ENCODE measurements around the gene ATG16L2.
A peak's percentile ranks its signal among the peaks of the same experiment; 100 is the strongest.

Gene ATG16L2

GRCh38 chr11:72812604-72812966 is 1.6 kb upstream of the ATG16L2 start:
- in situ Hi-C loops (cut with HindIII; ENCODE audit: low sequenced_read_pairs), result loop anchor here (5.0 kb wide), 2 partner anchors 60 to 365 kb away; partner anchors contain the start of gene ARAP1

DNA sequence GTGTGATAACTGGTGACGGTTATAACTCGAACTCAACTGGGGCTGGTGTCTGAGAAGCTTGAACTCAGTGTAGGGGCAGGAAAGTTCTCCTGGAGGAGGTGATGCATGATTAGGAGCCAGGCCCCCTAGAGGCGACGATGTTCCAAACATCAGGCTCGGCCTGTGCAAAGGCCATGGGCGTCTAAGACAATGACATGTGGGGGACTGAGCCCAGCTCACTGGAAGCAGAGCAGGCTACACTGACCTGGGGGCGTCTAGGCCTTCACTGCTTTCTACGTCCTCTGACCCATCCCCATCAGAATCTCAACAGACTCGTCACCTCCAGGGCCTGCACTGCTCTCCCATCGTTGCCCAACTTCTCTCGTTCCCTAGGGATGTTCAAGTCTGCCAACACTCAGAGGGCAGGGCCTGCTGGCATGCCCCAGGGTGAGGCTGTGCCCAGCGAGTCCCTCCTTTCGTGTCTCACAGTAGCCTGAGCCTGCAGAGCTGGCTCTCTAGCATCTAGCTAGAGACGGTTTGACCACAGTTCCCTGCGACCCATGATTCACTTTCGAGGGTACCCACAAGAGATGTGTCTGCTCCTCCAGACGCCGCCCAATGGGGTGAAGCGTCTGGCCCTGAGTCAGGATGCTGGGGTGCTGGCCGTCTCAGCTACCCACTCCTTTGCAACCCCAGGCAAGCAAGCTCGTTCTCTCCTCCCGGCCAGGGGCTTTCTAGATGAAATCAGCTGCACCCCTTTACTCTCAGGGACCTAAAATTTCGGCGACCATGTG is 1.1 kb upstream of the ATG16L2 start:
- DNase-seq (ENCODE audit: low read depth), result no peak
- in situ Hi-C loops (cut with HindIII; ENCODE audit: low sequenced_read_pairs), result loop anchor here (5.0 kb wide), 2 partner anchors 61 to 364 kb away; partner anchors contain the start of gene ARAP1
- TF ChIP-seq, protein P1, sequence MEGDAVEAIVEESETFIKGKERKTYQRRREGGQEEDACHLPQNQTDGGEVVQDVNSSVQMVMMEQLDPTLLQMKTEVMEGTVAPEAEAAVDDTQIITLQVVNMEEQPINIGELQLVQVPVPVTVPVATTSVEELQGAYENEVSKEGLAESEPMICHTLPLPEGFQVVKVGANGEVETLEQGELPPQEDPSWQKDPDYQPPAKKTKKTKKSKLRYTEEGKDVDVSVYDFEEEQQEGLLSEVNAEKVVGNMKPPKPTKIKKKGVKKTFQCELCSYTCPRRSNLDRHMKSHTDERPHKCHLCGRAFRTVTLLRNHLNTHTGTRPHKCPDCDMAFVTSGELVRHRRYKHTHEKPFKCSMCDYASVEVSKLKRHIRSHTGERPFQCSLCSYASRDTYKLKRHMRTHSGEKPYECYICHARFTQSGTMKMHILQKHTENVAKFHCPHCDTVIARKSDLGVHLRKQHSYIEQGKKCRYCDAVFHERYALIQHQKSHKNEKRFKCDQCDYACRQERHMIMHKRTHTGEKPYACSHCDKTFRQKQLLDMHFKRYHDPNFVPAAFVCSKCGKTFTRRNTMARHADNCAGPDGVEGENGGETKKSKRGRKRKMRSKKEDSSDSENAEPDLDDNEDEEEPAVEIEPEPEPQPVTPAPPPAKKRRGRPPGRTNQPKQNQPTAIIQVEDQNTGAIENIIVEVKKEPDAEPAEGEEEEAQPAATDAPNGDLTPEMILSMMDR (IDR thresholded peaks at IDR 0.05; ENCODE audit: low read depth, low read length, missing control alignments), result peak; percentile 74
- peak overlapping the region; percentile 73 for H3K4me3 ChIP-seq (ENCODE audit: low read depth, low read length)

More at GRCh38 chr11:72812604-72812966, 1.6 kb upstream of the ATG16L2 start:
- no peak for DNase-seq (ENCODE audit: low read depth)
- TF ChIP-seq, protein P1 (IDR thresholded peaks at IDR 0.05; ENCODE audit: low read depth, low read length, missing control alignments), result no peak
- peak overlapping the region; percentile 24 for H3K4me3 ChIP-seq (ENCODE audit: low read depth, low read length)

- no peak for DNase-seq (ENCODE audit: low read depth)
- TF ChIP-seq, protein P1 (IDR thresholded peaks at IDR 0.05; ENCODE audit: low read depth, low read length, missing control alignments), result no peak
- peak overlapping the region; percentile 73 for H3K4me3 ChIP-seq (ENCODE audit: low read depth, low read length)
- in situ Hi-C loops (cut with HindIII; ENCODE audit: low sequenced_read_pairs), result loop anchor here (5.0 kb wide), 2 partner anchors 62 to 363 kb away; partner anchors contain the start of gene ARAP1
These were observed 398 bp upstream of the ATG16L2 start for GRCh38 chr11:72813740-72814285.

DNA sequence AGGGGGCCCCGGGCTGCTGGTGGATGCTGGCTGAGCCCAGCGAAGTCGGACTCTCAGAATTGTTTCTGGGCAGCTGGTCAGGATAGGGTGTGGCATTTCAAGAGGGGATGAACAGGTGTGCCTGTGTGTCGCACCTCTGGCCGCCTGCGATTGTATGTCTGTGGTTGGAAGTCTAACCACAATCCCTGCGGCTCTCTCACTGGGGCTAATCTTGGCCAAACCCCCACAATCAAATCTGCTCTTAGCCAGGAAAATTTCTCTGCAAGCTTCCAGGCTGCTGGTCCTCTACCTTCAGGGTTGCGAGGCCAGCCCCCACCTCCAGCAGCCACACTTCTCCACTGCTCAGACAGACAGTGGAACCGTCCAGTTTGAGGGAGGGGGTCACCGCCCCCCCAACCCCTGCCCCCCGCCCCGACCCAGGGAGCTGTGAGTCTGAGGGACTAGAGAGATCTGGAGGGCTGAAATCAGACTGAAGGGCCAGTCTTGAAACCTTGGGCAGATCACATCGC is 953 bp downstream of the ATG16L2 start:
- DNase-seq (ENCODE audit: low read depth), result no peak
- H3K4me3 ChIP-seq (ENCODE audit: low read depth, low read length), result peak overlapping the region; percentile 73
- TF ChIP-seq, protein P1 (IDR thresholded peaks at IDR 0.05; ENCODE audit: low read depth, low read length, missing control alignments), result no peak
- in situ Hi-C loops (cut with HindIII; ENCODE audit: low sequenced_read_pairs), result no loop called here

- DNase-seq (ENCODE audit: low read depth), result no peak
- TF ChIP-seq, protein P1 (IDR thresholded peaks at IDR 0.05; ENCODE audit: low read depth, low read length, missing control alignments), result no peak
- H3K4me3 ChIP-seq (ENCODE audit: low read depth, low read length), result no peak overlapping the region
- in situ Hi-C loops (cut with HindIII; ENCODE audit: low sequenced_read_pairs), result no loop called here
These were observed 2.3 kb downstream of the ATG16L2 start for GRCh38 chr11:72816404-72816990.

GRCh38 chr11:72817966-72818365 is 3.8 kb downstream of the ATG16L2 start:
- in situ Hi-C loops (cut with HindIII; ENCODE audit: low sequenced_read_pairs), result no loop called here
- DNase-seq (ENCODE audit: low read depth), result no peak
- H3K4me3 ChIP-seq (ENCODE audit: low read depth, low read length), result no peak overlapping the region
- TF ChIP-seq, protein P1 (IDR thresholded peaks at IDR 0.05; ENCODE audit: low read depth, low read length, missing control alignments), result no peak
